Measurements from ENCODE around the gene SLF1. TPM values are rescaled to one million over a fixed set of nuclear protein-coding genes. Genes with fewer than 3 reads are reported as not detected.

The SLF1 gene
- total and polyA plus RNA-seq, 9 of the 15 experiments (the other 6 are each of a cell fraction or from before 2014, with no cell fraction given): 9.8 to 31.1 (median 16.3) TPM

GRCh38 chr5:94595281-94595840 lies 23.1 kb upstream of the SLF1 start:
- CTCF ChIA-PET (ENCODE audit: low intra/inter-chr PET ratio): no interaction called here
- H3K27me3 ChIP-seq (ENCODE audit: control insufficient read depth in 2 of 2, insufficient read depth in 2 of 2, low read length in 2 of 2): no peaks in the 10 kb centered on the region
- POLR2A ChIA-PET: no interaction called here
- DNase-seq (ENCODE audit: extremely low read depth in 1 of 4, low spot score in 3 of 4): no peak
- H3K4me1 ChIP-seq (replicated peaks in 1 of 2; ENCODE audit: control insufficient read depth in 2 of 2, insufficient read depth in 2 of 2, low read length in 2 of 2): no peaks in the 10 kb centered on the region
- no peaks in the 10 kb centered on the region for H3K9me1 ChIP-seq (ENCODE audit: control insufficient read depth, insufficient read depth, low read length)
- TF ChIP-seq TFE3 (CRISPR knock-in tag; IDR thresholded peaks at IDR 0.05) (no peak), ZNF224 (CRISPR knock-in tag; IDR thresholded peaks at IDR 0.05) (no peak), ZHX1 (conservative IDR thresholded peaks at IDR 0.05; ENCODE audit: low read length) (no peak)
- TF ChIP-seq, protein P1, sequence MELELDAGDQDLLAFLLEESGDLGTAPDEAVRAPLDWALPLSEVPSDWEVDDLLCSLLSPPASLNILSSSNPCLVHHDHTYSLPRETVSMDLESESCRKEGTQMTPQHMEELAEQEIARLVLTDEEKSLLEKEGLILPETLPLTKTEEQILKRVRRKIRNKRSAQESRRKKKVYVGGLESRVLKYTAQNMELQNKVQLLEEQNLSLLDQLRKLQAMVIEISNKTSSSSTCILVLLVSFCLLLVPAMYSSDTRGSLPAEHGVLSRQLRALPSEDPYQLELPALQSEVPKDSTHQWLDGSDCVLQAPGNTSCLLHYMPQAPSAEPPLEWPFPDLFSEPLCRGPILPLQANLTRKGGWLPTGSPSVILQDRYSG (tag; conservative IDR thresholded peaks at IDR 0.05; ENCODE audit: low read depth): no peak
- intact Hi-C loops (cut with micrococcal nuclease) (no loop called here), in situ Hi-C loops (cut with MboI) (no loop called here)
- H3K4me3 ChIP-seq: no peak overlapping the region
- WGBS (ENCODE audit: insufficient coverage, low coverage, missing lambda C conversion rate): 1% methylated on average over 7 of the region's 7 CpGs
- no peak overlapping the region for H3K9ac ChIP-seq (ENCODE audit: insufficient read depth in 1 of 2, low read depth in 2 of 2, low read length in 2 of 2)
- FAIRE-seq: no peak
- no peak overlapping the region for H3K27ac ChIP-seq (ENCODE audit: extremely low read depth, low read depth, low read length)
- no peaks in the 10 kb centered on the region for H3K9me3 ChIP-seq (replicated peaks; ENCODE audit: control insufficient read depth, insufficient read depth, low read depth, low read length)
- no peaks in the 10 kb centered on the region for H4K20me1 ChIP-seq (replicated peaks; ENCODE audit: control insufficient read depth, insufficient read depth, low read length)
- H2AFZ ChIP-seq (ENCODE audit: low read depth, low read length): no peak overlapping the region
- ATAC-seq: no peak
- H3K79me2 ChIP-seq (ENCODE audit: control insufficient read depth, insufficient read depth, low read length): no peaks in the 10 kb centered on the region
- H3K36me3 ChIP-seq (ENCODE audit: control insufficient read depth, insufficient read depth, low read length): no peaks in the 10 kb centered on the region
- BruUV-seq (replicated peaks): no TSS peak
- no peak overlapping the region for H3K4me2 ChIP-seq (ENCODE audit: insufficient read depth, low read length)

All from K562 (cell line).